Activated naive CD8-positive, alpha-beta T cell treated with anti-CD3 and anti-CD28 coated beads, Interleukin-2, amount 50 U/mL, for 16 hours (primary cell): ENCODE results near the gene RALGPS1.

Experiments used
- DNase-seq: peaks from one replicate; pipeline ENCODE4 v3.0.0-alpha.2; 2020; ENCODE audit warnings: low read depth, low spot score

RALGPS1 gene

DNA sequence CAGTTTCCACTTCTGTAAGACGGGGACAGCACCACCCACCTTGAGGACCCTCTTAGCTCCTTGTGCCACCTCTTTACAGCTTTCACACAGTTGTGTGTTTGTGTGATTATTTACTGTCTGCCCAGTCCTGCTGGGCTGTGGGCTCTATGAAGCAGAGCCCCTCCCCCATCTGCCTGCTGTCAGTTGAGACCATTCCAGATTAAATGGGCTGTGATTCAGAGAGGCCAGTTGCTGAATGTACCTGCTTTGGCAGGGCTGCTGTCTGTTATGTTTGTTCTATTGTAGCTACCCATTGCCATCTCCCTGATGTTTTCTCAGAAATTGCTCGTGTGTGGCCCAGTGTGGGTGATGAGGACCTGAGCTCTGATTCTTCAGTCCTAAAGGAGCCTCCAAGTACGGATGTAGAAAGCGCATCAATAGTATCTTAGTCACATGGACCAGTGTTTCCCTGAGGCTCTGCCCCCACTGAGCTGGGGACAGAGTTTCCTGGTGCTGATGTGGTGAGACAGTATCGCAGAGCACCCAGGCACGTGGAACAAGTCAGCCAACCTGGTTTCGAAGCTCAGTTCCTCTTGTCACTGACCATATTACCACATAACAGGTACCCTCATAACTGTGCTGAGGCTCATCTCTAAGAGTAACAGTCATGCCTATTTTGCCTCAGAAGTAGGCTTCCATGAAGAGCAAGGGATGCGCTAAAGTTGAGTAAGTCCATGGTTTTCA is 204.2 kb downstream of the RALGPS1 start:
- DNase-seq, result no peak

DNA sequence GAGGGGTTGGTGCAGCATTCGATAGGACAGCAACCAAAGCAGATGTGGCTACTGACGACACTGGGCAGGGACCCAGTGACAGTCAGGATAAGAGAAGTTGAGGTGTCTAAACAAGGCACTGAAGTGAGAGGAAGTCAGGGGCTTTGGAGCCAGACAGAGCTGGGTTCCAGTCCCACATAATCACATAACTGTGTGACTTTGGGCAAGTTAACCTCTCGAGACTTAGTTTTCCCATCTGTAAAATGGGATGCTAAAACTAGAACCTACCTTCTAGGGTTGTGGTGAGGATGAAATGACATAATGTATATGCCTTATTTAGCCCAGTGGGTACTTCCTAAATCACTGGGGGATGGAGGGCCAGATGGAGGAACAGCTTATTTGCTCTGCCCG is 204.7 kb downstream of the RALGPS1 start:
- DNase-seq, result no peak

DNA sequence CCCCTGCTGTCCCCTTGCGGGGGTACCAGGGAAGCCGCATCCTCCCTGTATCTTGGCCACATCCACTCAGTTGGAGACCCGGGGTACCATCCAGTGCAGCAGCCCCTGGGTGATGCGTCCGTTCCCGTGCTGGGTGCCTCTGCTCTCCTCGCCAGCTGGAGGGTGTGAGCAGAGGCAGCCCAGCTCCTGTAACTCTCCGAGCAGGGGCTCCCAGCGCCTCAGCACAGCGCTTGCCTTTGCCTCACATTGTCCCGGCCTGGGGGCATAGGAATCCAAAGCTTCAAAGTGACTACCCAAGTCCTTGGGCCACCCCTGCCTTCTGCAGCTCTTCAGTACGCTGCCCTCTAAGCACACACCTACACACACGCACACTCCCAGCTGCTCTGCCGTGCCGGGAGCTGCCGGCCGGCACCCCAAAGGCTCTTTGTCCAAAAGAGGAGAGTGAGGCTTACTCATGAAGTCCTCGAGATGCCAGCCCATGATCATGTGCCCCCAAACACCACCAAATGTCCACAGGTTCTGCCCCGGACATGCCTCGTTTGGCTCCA is 207.1 kb downstream of the RALGPS1 start:
- no peak for DNase-seq

DNA sequence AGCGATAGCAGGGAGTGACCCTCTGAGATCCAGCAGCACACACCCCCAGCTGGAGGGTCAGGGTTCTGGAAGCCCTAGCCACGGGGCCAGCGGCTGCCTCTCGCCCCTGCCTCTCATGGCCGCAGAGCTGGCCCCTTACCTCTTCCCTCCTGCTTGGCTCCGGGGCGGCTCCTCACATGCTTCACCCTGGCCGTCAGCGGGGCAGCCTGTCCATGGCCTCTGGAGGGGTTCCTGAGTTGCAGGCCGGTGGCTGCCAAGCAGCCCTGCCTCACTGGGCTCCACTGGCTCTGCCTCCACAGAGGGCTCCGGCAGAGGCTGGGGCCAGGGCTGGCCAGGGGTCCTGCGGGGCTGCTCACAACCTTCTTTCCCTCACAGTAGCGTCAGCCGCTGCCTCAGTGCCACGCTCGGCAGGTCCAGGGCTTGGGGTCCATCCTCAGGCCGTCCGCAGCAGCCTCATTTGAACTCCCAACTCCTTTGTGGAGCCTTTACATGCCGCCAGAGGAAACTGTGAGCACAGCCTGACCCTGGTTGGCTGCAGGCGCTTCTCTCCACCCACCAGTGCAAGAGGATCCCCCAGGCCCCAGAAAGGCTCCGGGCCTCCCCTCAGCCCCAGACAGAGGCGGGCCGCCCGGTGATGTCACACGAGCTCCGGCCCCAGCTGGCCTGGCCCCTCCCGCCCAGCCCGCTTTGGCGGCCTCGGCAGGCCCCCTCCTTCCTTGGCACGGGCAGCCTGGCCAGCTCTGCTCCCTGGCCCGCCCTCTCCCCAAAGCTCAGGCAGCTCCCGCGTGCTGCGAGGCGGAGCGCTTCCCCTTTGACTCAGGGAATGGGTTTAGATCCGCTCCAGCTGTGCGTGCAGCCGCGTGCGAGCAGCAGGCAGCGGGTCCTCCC is 207.8 kb downstream of the RALGPS1 start, which contains the start of gene ANGPTL2:
TSS of gene ANGPTL2 (minus strand) at position 460 of the 888 bp plus-strand sequence. CDS start 13,904 bp downstream, outside the sequence.
- no peak for DNase-seq

DNA sequence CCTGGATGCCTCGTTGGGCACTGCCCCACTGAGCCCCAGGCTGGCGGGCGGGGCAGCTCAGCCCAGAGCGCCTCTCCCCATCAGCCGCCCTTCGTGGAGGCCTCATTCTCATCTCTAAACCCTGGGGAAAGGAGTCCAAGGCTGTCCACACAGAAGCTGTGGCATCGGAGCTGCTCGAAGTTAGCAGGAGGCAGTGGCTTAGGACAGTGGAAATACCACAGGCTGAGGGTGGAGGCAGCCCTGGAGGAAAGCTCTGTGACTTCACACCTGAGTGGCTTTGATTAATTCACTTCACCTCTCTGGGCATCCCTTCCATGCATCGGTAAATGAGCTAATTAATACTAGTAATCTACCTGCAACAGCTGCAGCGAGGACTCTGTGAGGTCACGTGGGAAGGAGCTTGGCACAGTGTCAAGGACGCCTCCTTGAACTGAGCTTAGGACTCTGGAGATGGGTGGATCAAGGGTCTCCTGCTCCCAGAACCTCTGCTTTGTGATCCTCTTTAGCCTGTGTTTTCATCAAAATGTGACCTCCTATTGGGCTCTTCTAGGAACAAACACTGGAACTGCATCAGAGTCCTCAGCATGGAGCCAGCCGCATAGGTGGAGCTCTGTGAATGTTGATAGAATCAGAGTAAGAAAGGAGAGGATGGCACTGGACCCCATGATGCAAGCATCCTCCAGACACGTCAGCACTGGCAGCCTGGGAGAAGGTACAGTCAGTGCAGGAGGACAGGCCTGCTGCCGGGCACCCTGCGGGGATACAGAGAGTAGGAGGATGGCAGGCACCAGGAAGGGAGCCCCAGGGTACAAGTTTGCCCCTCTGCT is 208.7 kb downstream of the RALGPS1 start:
- DNase-seq, result no peak

DNA sequence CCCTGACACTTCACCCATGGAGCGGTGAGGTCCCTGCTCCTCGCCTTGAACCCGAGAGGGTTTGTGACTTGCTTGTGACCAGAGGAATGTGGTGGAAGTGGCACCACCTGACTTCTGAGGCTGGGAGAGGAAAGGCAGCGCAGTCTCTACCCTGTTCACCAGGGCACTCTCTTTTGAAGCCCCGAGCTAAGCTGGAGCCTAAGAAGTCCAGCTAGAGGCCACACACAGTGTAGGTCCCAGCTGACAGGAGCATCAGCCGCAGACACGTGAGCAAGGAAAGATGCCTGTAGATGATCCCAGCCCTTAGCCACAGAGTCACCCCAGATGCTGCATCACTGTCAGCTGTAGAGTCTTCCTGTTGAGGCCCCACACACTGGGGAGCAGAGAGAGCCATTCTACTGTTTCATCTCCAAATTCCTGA is 209.5 kb downstream of the RALGPS1 start:
- DNase-seq, result no peak

DNA sequence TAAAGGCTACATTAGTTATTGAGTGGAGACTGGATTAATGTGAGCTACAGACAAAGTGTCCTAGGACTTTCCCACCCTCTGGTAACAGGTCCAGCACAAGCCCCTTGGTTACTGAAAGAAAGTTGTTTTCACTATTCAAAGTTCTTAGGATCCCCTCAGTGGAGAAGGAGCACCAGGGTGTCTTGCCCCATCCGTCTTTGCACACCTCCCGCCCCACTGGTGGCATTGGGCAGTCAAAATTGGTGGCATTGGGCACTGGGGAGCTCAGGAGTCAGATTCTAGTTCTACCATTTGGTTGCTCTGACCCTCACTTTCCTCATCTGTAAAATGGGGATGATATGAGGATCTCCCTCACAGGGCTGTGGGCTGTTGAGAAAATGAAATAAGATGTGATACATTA is 210.2 kb downstream of the RALGPS1 start:
- DNase-seq, result no peak

DNA sequence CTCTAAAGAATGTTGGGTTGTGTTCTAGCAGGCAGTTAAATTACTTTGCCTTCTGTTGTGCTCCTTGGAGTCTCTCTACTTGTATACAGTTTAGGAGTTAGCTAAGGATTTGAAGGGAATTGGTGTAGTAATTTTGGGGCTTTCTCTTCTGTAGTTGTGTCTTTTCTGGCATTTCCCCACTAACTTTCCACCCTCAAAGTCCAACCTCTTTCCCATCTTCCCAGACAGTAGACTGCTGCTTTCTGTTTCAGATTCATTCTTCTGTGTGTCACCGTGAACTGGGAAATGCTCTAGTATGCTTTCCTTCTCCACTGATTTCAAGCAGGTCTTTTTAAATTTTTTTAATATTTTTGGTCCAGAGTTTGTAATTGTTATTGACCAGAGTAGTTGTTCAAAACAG is 212.4 kb downstream of the RALGPS1 start:
- no peak for DNase-seq

DNA sequence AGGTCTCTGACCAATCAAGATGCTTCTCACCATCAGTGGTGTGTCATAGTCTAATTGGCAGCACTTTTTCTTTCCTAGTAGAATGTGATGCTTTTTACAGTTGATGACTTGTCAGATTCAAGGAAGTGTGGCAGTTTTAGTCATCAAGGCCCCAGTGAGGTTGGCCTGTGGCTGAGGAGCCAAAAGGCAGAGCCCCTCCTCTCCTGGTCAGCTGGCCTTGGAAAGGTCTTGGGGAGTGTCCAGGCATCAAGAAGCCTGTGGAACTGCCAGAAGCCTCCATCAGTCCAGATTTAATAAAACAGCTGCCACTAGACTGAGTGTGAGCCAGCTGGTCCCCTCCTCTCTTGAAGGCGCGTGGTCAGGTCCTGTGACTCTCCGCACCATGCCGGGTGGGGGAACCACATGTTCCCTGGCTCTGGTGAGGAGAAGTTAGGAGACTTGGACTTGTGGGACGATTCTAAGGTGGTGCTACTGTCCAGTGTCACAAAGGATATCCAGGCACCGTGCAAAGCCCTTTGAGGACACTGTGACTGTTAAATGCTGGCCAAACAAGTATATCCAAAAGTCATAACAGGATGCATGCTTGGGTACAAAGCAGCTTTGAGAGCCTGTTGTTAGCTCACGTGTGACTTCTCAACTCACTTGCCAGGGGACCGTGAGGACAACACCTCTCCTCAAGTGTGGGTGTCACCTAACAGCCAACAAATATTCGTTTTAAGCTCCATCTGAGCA is 213.9 kb downstream of the RALGPS1 start:
- DNase-seq, result no peak

DNA sequence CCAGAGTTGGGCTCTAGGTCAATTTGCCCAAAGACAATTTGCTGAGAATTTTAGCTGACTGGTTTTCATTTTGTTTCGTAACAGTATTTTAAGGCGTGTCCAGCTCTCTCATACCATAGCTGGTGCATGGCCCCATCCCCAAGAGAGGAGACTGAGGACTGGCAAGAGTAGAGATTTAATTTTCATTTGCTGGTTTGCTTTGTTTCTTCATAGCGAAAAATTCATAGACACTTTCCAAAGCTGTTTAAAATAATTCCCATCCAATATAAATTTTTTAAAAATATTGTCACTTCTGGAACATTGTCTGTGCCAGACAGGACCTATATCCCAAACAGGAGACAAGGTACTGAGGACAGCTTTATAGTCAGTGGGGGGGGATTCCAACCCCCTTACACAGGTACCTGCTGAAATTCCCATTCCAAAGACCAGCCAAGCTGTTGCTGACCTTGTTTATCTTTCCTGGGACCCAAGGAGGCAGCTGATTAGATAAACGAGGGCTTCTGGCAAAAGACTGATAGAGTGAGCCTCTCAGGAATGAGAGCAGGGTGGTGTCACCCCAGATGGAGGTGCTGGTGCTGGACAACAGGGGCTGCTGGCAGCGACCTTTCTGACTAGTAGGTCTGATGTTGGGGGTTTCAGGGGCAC is 214.6 kb downstream of the RALGPS1 start:
- DNase-seq, result no peak

DNA sequence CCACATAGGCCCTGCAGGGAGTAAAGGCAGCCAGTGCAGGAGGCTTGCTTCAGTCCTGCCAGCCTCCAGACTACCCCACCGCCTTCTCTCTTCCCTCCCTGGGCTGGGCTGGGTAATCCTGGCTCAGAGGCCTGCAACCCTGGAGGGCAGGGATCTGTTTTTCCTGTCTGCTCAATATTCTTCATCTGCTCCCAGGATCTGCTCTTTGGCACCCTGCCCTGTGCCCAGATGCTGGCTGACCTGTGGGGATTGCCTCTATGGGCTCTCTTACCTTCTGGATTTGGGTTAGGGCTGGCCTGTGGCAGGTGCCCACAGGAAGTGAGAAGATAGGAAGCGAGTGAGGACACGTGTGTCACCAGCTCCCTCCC is 215.1 kb downstream of the RALGPS1 start:
- DNase-seq, result no peak

DNA sequence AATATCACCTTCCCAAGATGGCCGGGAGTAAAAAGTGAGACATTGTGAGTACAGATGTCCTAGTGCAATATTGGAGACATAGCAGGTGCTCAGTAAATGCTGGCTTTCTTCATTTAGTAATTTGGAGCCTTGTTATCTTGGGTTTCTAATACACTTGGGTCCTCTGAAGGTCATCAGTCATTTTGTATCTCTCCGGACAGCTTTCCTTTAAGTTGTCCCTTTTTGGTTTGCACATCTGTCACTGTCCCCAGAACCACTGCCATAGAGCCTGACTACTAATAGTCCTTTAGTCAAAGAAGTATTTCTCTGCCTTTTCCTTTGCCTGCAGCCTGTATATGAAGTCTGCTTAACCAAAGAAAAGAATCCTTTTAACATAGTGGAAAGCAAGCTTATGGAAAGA is 215.7 kb downstream of the RALGPS1 start:
- no peak for DNase-seq

DNA sequence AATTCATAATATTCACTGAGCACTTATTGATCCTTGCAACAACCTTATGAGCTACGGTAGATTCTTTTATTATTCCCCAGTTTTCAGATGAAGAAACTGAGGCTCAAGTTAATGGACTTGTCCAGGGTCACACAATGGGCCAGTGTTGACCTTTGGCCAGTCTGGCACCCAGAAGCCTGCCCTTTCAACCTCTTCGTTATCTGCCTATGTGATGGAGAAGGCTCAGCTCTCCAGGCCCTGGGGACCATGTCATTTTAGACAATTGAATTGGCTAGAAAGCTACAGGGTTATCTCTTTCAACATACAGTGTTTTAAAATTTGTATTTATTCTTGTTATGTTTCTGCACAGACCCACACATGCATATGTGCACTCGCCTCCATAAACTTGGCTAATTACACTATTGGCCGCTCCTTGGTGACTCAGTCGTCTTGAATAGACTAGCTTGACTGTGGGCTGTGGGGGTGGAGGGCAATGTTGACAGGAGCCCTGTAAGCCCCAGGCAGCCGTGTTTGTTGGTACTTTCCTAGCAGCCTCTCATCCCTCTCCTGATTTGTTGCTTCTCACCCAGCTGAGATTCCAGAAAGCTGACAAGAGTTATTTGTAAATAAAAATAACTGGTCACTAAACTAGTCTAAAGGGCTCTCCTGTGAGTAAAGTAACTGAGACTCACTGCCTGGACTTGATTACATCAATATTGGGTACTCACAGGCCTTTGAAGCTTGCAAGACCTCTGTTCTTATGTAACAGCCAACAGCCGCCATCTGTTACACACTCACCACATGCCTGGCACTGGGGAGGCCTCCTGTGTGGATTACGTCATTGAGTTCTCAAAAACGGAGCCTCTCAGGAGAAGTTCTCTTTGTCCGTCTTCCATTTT is 216.3 kb downstream of the RALGPS1 start:
- DNase-seq, result no peak

DNA sequence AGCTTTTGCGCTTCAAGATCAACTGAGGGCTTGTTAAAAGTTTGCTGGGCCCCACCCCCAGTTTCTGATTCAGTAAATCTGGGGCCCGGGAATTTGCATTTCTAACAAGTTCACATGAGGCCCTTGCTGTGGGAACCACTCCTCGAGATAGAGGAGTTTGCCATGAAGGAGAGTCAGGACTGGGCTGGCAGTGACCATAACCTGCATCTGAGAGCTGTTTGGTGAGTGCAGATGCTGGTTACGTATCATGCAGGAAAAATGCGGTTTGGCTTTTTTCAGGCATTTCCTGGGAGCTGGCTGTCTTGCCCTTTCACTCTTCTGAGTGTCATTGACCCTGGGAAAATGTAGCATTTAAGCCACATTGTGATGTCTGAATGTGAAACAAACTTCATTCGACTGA is 217.3 kb downstream of the RALGPS1 start:
- DNase-seq, result no peak

DNA sequence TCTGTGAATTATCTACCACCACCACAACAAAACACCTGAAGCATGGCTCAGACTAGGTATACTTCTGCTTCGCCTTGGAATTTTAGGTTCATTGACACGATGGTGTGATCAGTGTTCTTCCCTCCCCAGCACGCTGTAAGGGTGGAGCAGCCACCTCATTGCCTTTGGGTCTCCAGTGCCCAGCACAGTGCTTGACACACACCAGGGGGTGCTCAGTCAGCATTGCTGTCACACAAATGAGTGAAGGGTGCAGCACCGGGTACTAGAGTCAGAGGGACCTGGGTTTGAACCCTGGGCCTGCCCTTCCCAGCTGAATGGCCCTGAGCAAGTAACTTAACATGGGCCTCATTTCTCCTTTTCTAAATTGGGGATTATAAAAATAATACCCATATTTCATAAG is 217.8 kb downstream of the RALGPS1 start:
- DNase-seq, result no peak

DNA sequence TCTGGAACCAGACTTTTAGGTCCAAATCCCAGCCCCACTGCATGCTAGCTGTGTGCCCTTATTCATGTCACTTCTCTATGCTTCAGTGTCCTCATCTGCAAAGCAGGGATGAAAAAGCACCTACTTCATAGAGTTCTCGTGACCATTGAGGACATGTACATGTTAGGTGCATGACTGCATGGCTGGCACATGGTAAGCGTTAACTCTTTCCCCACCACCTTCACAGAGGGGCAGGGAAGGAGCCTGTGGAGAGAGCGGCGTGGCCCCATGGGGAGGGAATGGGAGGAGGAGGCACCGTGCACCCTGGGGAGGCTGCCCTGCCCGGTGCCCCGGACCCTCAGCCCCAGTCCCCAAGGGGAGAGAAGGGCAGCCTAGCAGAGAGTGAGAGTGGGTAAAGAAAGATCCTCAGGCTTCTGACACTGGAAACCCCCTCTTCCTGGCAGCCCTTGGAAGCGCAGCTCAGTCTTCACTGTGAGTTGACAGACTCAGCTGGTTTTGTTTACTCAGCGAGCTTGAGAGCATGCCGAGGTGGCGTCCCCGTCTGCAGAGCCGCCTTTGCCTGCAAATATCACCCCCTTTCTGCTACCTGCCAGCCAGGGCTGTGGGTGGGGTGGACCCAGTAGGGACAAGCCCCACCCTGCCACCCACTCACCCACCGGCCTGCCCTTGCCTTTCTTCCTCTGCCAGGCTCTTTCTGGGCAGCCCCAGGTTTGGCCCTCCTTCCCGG is 218.5 kb downstream of the RALGPS1 start:
- no peak for DNase-seq

DNA sequence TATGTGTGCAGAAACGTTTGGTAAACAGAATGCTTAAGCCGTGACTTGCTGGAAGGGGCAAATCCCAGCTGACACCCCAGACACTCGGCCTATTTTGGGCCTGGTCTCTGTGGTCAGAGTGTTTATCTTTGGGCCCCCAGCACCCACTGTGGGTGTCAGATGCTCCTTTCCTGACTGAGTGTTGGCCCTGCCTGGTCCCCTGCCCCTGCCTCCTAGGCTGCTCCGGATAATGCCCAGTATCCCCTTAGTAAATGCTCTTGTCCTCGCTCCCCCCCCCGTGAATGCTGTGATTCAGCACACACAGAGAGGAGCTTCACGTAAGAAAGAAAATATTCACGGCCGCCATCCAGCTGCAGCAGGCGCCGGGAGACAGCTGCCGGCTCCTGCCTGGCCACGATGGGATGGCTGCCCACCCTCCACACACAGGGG is 219.2 kb downstream of the RALGPS1 start:
- no peak for DNase-seq

DNA sequence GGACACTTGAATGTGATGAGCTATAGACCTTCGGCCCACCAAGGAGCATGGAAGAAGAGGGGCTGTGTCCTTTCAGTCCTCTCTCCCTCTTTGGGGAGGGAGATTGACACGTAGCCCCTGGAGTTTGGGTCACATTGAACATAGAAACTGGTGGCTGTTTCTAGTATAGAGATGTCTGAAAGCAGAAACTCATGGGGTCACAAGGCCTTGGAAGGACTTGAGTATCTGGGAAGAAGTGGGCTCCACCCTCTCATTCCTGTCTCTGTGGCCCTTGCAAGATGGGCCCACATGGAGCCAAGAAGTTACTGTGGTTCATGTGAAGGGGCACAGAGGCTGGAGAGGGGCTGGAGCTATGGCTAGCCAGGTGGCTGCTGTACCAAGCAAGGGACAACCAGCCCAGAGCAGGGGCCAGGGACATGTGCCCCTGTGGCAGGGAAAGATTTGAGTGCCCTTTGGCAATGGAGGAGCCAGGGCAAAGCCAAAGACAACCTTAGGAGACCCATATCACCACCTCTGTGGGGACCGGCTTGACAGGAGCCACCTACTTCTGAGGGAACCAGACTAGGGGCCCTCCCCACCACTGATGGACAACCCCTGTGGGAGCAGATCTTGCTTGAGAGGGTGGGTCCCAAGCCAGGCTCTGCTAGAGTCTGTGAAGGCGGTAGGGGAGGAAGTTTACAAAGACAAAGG is 220.6 kb downstream of the RALGPS1 start:
- no peak for DNase-seq
